Muscle of leg (tissue), 11 donors: Measurements from ENCODE around the gene HAPLN1. TPM values are rescaled to one million over a fixed set of nuclear protein-coding genes. Genes with fewer than 3 reads are reported as not detected.

Experiments
- DNase-seq: peaks from one replicate; pipeline ENCODE4 v3.0.0; 2013
- H3K27ac ChIP-seq: one replicate; pipeline ENCODE4 v1.5.1; 2013; ENCODE audit warnings: mild to moderate bottlenecking, low read length, control low read depth
- H3K27me3 ChIP-seq: one replicate; pipeline ENCODE4 v1.6.1; 2013; ENCODE audit warnings: low read length; ENCODE audit not compliant: control insufficient read depth, insufficient read depth
- H3K36me3 ChIP-seq: one replicate; pipeline ENCODE4 v1.6.1; 2013; ENCODE audit warnings: low read length; ENCODE audit not compliant: control insufficient read depth, insufficient read depth
- H3K4me1 ChIP-seq: one replicate; pipeline ENCODE4 v1.6.1; 2013; ENCODE audit warnings: low read length; ENCODE audit not compliant: control insufficient read depth, insufficient read depth
- H3K4me3 ChIP-seq: one replicate; pipeline ENCODE4 v1.5.1; 2013; ENCODE audit warnings: low read length, control low read depth
- H3K9me3 ChIP-seq: replicated peaks from 2 replicates; pipeline ENCODE4 v1.6.1; 2013; ENCODE audit warnings: low read depth, low read length; ENCODE audit not compliant: control insufficient read depth
- WGBS: methylation state at CpG from one replicate; pipeline ENCODE4 v1.1.5; 2013; ENCODE audit warnings: missing lambda C conversion rate; ENCODE audit not compliant: insufficient coverage; 5-methylcytosine and 5-hydroxymethylcytosine counted together
- polyA plus RNA-seq, 8 donors: library from polyadenylated mRNA; unstranded; fragments of 120-200 nt; gene quantifications; one replicate each; pipeline versions ENCODE4 v1.2.1 to v1.2.3, GENCODE V29; 2013; ENCODE audit warnings: inconsistent platforms in 1 of 8, low replicate concordance in 1 of 8; ENCODE audit not compliant: insufficient read length in 8 of 8, insufficient read depth in 1 of 8
- total RNA-seq: library from RNA; stranded (reverse); fragments of 120-200 nt; gene quantifications from one replicate; pipeline ENCODE4 v1.2.4, GENCODE V29; 2013

Gene HAPLN1
- total and polyA plus RNA-seq, 9 donors: 0.29 to 2.3 (median 0.45) TPM

- Histone ChIP-seq H3K36me3 (no peaks in the 10 kb centered on the region), H3K4me1 (no peaks in the 10 kb centered on the region), H3K4me3 (no peak overlapping the region), H3K27me3 (no peaks in the 10 kb centered on the region), H3K9me3 (no peaks in the 10 kb centered on the region), H3K27ac (no peak overlapping the region)
- WGBS: no CpG with 5 or more reads among the region's 1 CpG
- no peak for DNase-seq
These were observed 66.1 kb downstream of the HAPLN1 start for GRCh38 chr5:83654427-83654994.

- no peak overlapping the region for H3K4me3 ChIP-seq
- H3K36me3 ChIP-seq: no peaks in the 10 kb centered on the region
- no peaks in the 10 kb centered on the region for H3K4me1 ChIP-seq
- H3K27me3 ChIP-seq: no peaks in the 10 kb centered on the region
- no peak overlapping the region for H3K27ac ChIP-seq
- no peaks in the 10 kb centered on the region for H3K9me3 ChIP-seq
- DNase-seq: peak; percentile 5
- WGBS: no CpG with 5 or more reads among the region's 2 CpGs
These were observed 67.0 kb downstream of the HAPLN1 start for GRCh38 chr5:83653669-83654068.

- Histone ChIP-seq H3K9me3 (no peaks in the 10 kb centered on the region), H3K4me3 (no peak overlapping the region), H3K27me3 (no peaks in the 10 kb centered on the region), H3K27ac (no peak overlapping the region), H3K36me3 (no peaks in the 10 kb centered on the region), H3K4me1 (no peaks in the 10 kb centered on the region)
- no CpG with 5 or more reads among the region's 1 CpG for WGBS
- DNase-seq: no peak
These were observed 74.7 kb downstream of the HAPLN1 start for GRCh38 chr5:83645936-83646335.

GRCh38 chr5:83644301-83644700, 76.4 kb downstream of the HAPLN1 start:
- no peak overlapping the region for H3K27ac ChIP-seq
- H3K4me3 ChIP-seq: no peak overlapping the region
- no peaks in the 10 kb centered on the region for H3K36me3 ChIP-seq
- H3K9me3 ChIP-seq: no peaks in the 10 kb centered on the region
- DNase-seq: no peak
- WGBS: 91% methylated on average over 9 of the region's 14 CpGs
- no peaks in the 10 kb centered on the region for H3K27me3 ChIP-seq
- no peaks in the 10 kb centered on the region for H3K4me1 ChIP-seq

GRCh38 chr5:83641946-83642345, 78.7 kb downstream of the HAPLN1 start:
- Histone ChIP-seq H3K27ac (no peak overlapping the region), H3K9me3 (no peaks in the 10 kb centered on the region), H3K4me1 (no peaks in the 10 kb centered on the region), H3K27me3 (no peaks in the 10 kb centered on the region), H3K4me3 (no peak overlapping the region), H3K36me3 (no peaks in the 10 kb centered on the region)
- WGBS: no CpG with 5 or more reads among the region's 3 CpGs
- no peak for DNase-seq

GRCh38 chr5:83639911-83640310, 80.7 kb downstream of the HAPLN1 start:
- Histone ChIP-seq H3K4me3 (no peak overlapping the region), H3K36me3 (no peaks in the 10 kb centered on the region), H3K4me1 (no peaks in the 10 kb centered on the region), H3K27ac (no peak overlapping the region), H3K9me3 (no peaks in the 10 kb centered on the region), H3K27me3 (no peaks in the 10 kb centered on the region)
- peak; percentile 33 for DNase-seq
- WGBS: no CpG with 5 or more reads among the region's 1 CpG

- Histone ChIP-seq H3K4me3 (no peak overlapping the region), H3K4me1 (no peaks in the 10 kb centered on the region), H3K27me3 (no peaks in the 10 kb centered on the region), H3K36me3 (no peaks in the 10 kb centered on the region), H3K9me3 (no peaks in the 10 kb centered on the region), H3K27ac (no peak overlapping the region)
- WGBS: no CpG with 5 or more reads among the region's 6 CpGs
- DNase-seq: peak; percentile 79
These were observed 84.5 kb downstream of the HAPLN1 start for GRCh38 chr5:83636156-83636555.

GRCh38 chr5:83633285-83633684, 87.4 kb downstream of the HAPLN1 start:
- no peaks in the 10 kb centered on the region for H3K36me3 ChIP-seq
- no peaks in the 10 kb centered on the region for H3K9me3 ChIP-seq
- H3K27ac ChIP-seq: no peak overlapping the region
- no peaks in the 10 kb centered on the region for H3K4me1 ChIP-seq
- H3K27me3 ChIP-seq: no peaks in the 10 kb centered on the region
- H3K4me3 ChIP-seq: no peak overlapping the region
- 83% methylated on average over 2 of the region's 2 CpGs for WGBS
- no peak for DNase-seq

GRCh38 chr5:83632874-83633273, 87.8 kb downstream of the HAPLN1 start:
- no peaks in the 10 kb centered on the region for H3K36me3 ChIP-seq

GRCh38 chr5:83628360-83628759, 92.3 kb downstream of the HAPLN1 start:
- no peaks in the 10 kb centered on the region for H3K27me3 ChIP-seq
- no CpG with 5 or more reads among the region's 2 CpGs for WGBS
- no peaks in the 10 kb centered on the region for H3K4me1 ChIP-seq
- no peak overlapping the region for H3K4me3 ChIP-seq
- no peak for DNase-seq
- H3K27ac ChIP-seq: no peak overlapping the region
- no peaks in the 10 kb centered on the region for H3K9me3 ChIP-seq
- H3K36me3 ChIP-seq: no peaks in the 10 kb centered on the region

More at GRCh38 chr5:83632874-83633273, 87.8 kb downstream of the HAPLN1 start:
- no peaks in the 10 kb centered on the region for H3K27me3 ChIP-seq
- H3K4me1 ChIP-seq: no peaks in the 10 kb centered on the region
- 40% methylated on average over 1 of the region's 4 CpGs for WGBS
- no peaks in the 10 kb centered on the region for H3K9me3 ChIP-seq
- H3K4me3 ChIP-seq: no peak overlapping the region
- no peak overlapping the region for H3K27ac ChIP-seq
- DNase-seq: no peak

GRCh38 chr5:83614841-83615240, 105.8 kb downstream of the HAPLN1 start:
- H3K4me3 ChIP-seq: no peak overlapping the region
- H3K27ac ChIP-seq: no peak overlapping the region
- no peaks in the 10 kb centered on the region for H3K36me3 ChIP-seq
- no peaks in the 10 kb centered on the region for H3K27me3 ChIP-seq
- H3K9me3 ChIP-seq: peaks cover 4% of the 10 kb centered on the region
- no peaks in the 10 kb centered on the region for H3K4me1 ChIP-seq
- DNase-seq: no peak
